NOMO-1 treated with DMSO at 0.1 percent for 48 hours (cell line): ENCODE data around the gene OR1E2.
"Not testable (repeated sequence)": the region's sequence is repeated elsewhere in the genome, so short reads cannot be mapped to it uniquely, and the experiment has no call there.

Experiments used
- DNase-seq: peaks from one replicate; lab custom pipeline; 2025; ENCODE audit not compliant: unreplicated experiment; lab: John Stamatoyannopoulos, UW

Gene OR1E2

DNA sequence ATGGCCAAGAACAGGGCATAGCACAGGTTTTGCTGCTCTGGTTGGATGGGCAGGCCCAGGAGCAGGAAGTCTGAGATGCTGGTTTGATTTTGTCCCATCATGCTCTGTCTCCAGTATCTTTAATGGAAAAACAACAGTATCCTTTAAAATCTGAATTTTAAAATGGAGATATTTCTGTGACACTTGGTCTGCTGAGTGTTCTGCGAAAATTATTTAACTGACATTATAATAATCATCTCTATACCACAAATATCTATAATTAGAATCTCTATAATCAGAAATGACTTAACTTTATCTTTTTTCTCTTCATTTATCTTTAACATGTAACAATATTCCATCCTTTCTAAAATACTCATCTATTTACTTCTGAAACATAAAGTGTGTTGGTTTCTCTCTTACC, 35.3 kb downstream of the OR1E2 start, which contains the start of gene OR1E1:
Gene OR1E1, minus strand, starts transcription at position 101 of the 400 bp plus-strand sequence. Its CDS starts 0 bp downstream, at position 101.
- no peak for DNase-seq

DNA sequence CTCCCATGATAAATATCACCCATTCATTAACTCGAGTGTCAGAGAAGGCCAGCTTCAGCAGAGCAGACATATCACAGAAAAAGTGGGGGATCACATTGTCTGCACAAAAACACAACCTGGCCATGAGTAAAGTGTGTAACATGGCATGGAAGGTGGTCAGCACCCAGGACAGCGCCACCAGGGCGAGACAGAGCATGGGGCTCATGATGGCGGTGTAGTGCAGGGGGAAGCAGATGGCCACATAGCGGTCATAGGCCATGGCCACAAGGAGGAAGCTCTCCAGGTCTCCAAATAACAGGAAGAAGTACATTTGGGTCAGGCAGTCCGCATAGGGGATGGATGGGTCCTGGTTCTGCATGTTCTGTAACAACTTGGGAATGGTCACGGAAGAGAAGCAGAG, 35.8 kb downstream of the OR1E2 start:
- not testable (repeated sequence) for DNase-seq

DNA sequence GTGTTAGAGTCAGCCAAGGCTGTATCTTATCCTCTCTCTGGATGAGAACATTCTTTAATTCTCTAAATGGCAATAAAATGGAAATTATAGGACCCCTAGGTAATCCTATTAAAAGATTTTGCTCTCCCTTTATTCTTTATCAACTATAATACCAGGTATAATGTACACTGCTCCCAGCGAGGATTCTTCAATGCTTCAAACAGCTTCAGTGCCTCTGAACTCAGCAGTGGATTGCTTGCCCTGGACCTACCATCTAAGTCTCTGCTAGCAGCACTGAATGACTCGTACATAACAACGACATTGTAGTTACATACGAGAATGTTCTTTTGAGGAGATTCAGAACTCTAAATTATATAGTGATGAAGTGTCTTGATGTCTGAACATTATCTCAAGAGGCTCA, 43.9 kb downstream of the OR1E2 start:
- no peak for DNase-seq

DNA sequence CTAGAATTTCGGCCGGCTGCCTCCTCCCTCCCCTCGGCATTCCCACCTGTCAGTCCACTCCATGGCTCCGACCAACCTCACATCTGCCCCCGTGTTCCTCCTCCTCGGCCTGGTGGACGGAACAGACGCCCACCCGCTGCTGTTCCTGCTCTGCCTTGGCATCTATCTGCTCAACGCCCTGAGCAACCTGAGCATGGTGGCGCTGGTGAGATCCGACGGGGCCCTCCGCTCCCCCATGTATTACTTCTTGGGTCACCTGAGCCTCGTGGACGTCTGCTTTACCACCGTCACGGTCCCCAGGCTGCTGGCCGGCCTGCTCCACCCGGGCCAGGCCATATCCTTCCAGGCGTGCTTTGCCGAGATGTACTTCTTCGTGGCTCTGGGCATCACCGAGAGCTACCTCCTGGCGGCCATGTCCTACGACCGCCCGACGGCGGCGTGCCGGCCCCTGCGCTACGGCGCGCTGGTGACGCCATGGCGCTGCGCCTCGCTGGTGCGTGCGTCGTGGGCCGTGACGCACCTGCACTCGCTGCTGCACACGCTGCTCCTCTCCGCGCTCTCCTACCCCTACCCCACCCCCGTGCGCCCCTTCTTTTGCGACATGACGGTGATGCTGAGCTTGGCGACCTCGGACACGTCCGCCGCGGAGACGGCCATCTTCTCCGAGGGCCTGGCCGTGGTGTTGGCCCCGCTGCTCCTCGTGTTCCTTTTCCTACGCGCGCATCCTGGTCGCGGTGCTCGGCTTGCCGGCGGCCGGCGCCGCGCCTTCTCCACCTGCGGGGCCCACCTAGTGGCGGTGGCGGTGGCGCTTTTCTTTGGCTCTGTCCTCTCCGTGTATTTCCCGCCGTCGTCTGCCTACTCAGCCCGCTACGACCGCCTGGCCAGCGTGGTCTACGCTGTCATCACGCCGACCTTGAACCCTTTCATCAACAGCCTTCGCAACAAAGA, 47.5 kb downstream of the OR1E2 start, which contains the start of gene OR3A2:
Gene OR3A2, minus strand, starts transcription at position 440 of the 948 bp plus-strand sequence.
- DNase-seq, result no peak
